Measurements from ENCODE around the gene ELANE.

DNA sequence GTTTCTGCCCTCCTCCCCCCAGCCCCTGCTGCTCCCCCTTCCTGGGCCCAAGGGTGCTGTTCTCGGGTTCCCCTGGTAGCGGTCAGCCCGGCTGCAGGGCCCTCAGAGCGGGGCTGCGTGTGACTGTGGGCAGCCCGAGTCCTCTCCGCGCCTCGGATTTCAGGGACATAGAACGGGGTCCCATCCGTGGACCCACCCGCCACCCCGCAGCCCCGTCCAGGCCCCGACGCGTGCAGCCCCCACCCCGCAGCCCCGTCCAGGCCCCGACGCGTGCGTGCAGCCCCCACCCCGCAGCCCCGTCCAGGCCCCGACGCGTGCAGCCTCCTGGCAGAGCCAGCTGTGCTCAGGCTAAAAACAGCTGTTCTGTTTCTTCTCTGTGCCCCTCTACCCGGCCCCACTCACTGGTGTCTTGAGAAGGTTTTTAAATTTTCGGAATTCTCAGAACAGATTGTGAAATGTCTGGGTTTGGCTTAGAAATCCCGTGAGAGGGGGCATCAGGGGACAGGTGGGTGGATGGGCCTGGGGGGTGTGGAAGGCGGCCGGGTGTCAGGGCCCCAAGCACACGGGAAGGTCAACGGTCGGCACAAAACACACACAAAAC, 16.8 kb upstream of the ELANE start:
- TF ChIP-seq EZH2 (IDR thresholded peaks at IDR 0.05): no peak
- TF ChIP-seq POLR2AphosphoS5 (IDR thresholded peaks at IDR 0.05; ENCODE audit: borderline replicate concordance, low read depth, low read length): no peak
- no peak for TF ChIP-seq FOXP2 (optimal IDR thresholded peaks at IDR 0.05; ENCODE audit: control extremely low read depth, extremely low read length, insufficient read depth)
